Neural cell (in vitro differentiated cells): ENCODE results near the gene LDLRAD4. TPM values are rescaled to one million over a fixed set of nuclear protein-coding genes. Genes with fewer than 3 reads are reported as not detected.

Experiments used
- H2AFZ ChIP-seq: fragments of 200-600, 300-800 bp; sonication (generic), shearing (Covaris generic); 2 replicates; pipeline ENCODE4 v1.6.0; 2014; ENCODE audit warnings: low read depth, mild to moderate bottlenecking, antibody characterized with exemption, low read length, moderate library complexity
- H3F3A ChIP-seq: fragments of 200-600 bp; shearing (Covaris generic); 2 replicates; pipeline ENCODE4 v1.6.1; 2016; ENCODE audit warnings: mild to moderate bottlenecking, moderate library complexity, mixed read lengths, antibody characterized with exemption, low read length; ENCODE audit not compliant: insufficient read depth, poor library complexity, severe bottlenecking
- H3K27ac ChIP-seq: fragments of 200-600, 300-800 bp; sonication (generic), shearing (Covaris generic); 2 replicates; pipeline ENCODE4 v1.5.1; 2014; ENCODE audit warnings: mild to moderate bottlenecking, low read length, moderate library complexity
- H3K27me3 ChIP-seq: fragments of 300-800, 200-600 bp; sonication (generic), shearing (Covaris generic); 2 replicates; pipeline ENCODE4 v1.6.0; 2014; ENCODE audit warnings: mild to moderate bottlenecking, low read depth, low read length, moderate library complexity; ENCODE audit not compliant: insufficient read depth
- H3K36me3 ChIP-seq: fragments of 300-800, 200-600 bp; sonication (generic), shearing (Covaris generic); 2 replicates; pipeline ENCODE4 v1.5.1; 2014; ENCODE audit warnings: mild to moderate bottlenecking, antibody characterized with exemption, low read length, moderate library complexity; ENCODE audit not compliant: insufficient read depth
- H3K4me2 ChIP-seq: fragments of 300-800, 200-600 bp; sonication (generic), shearing (Covaris generic); 2 replicates; pipeline ENCODE4 v1.6.0; 2014; ENCODE audit warnings: mild to moderate bottlenecking, low read length
- H3K4me3 ChIP-seq: fragments of 300-800, 200-600 bp; sonication (generic), shearing (Covaris generic); 2 replicates; pipeline ENCODE4 v1.5.1; 2014; ENCODE audit warnings: mild to moderate bottlenecking, low read length, moderate library complexity
- H3K79me2 ChIP-seq: fragments of 200-600 bp; shearing (Covaris generic); replicated peaks from 2 replicates; pipeline ENCODE4 v1.6.0; 2014; ENCODE audit warnings: mild to moderate bottlenecking, low read length, moderate library complexity; ENCODE audit not compliant: insufficient read depth
- H3K9ac ChIP-seq: fragments of 300-800, 200-600 bp; sonication (generic), shearing (Covaris generic); 2 replicates; pipeline ENCODE4 v1.6.1; 2016; ENCODE audit warnings: mild to moderate bottlenecking, low read length, mixed read lengths
- H3K9me2 ChIP-seq: fragments of 200-600 bp; shearing (Covaris generic); 2 replicates; pipeline ENCODE4 v1.6.1; 2016; ENCODE audit warnings: mild to moderate bottlenecking, low read length, mixed read lengths; ENCODE audit not compliant: insufficient read depth
- H3K9me3 ChIP-seq: fragments of 200-600, 300-800 bp; sonication (generic), shearing (Covaris generic); 2 replicates; pipeline ENCODE4 v1.6.1; 2016; ENCODE audit warnings: mild to moderate bottlenecking, mixed run types, low read length, moderate library complexity, mixed read lengths
- H4K20me1 ChIP-seq: fragments of 200-600 bp; shearing (Covaris generic); 2 replicates; pipeline ENCODE4 v1.6.1; 2016; ENCODE audit warnings: mild to moderate bottlenecking, mixed run types; ENCODE audit not compliant: insufficient read depth
- EP300 ChIP-seq: fragments of 450-650 bp; conservative IDR thresholded peaks from 2 replicates; pipeline ENCODE4 v1.6.1; 2014; ENCODE audit warnings: antibody characterized with exemption, mild to moderate bottlenecking, moderate library complexity; ENCODE audit not compliant: poor library complexity, severe bottlenecking
- EZH2 ChIP-seq: fragments of 200-600, 300-800 bp; shearing (Covaris generic), sonication (generic); IDR thresholded peaks from 2 replicates; pipeline ENCODE4 v1.6.1; 2014; ENCODE audit warnings: antibody characterized with exemption, low read length, borderline replicate concordance, mild to moderate bottlenecking; ENCODE audit not compliant: insufficient read depth, poor library complexity, severe bottlenecking
- MXI1 ChIP-seq: fragments of 450-650 bp; conservative IDR thresholded peaks from 2 replicates; pipeline ENCODE4 v1.6.1; 2014; ENCODE audit warnings: antibody characterized with exemption, mild to moderate bottlenecking; ENCODE audit not compliant: poor library complexity, severe bottlenecking
- POLR2AphosphoS5 ChIP-seq: IDR thresholded peaks from 2 replicates; pipeline ENCODE4 v1.6.1; 2012
- RAD21 ChIP-seq: fragments of 450-650 bp; conservative IDR thresholded peaks from 2 replicates; pipeline ENCODE4 v1.6.1; 2014; ENCODE audit warnings: antibody characterized with exemption, mild to moderate bottlenecking, moderate library complexity
- REST ChIP-seq: IDR thresholded peaks from 2 replicates; pipeline ENCODE4 v1.6.1; 2012; ENCODE audit warnings: borderline replicate concordance
- SMC3 ChIP-seq: fragments of 450-650 bp; conservative IDR thresholded peaks from 2 replicates; pipeline ENCODE4 v1.6.1; 2014; ENCODE audit warnings: antibody characterized with exemption, mild to moderate bottlenecking, moderate library complexity; ENCODE audit not compliant: poor library complexity
- TAF1 ChIP-seq: IDR thresholded peaks from 2 replicates; pipeline ENCODE4 v1.6.1; 2012; ENCODE audit warnings: low read depth
- polyA plus RNA-seq: library from polyadenylated mRNA; depleted of rRNA; stranded (reverse); fragments of >200 nt; gene quantifications from 2 replicates; pipeline ENCODE4 v1.2.3, GENCODE V29; 2014
- TF ChIP-seq, protein P1 (sequence below): fragments of 450-650 bp; IDR thresholded peaks from 2 replicates; pipeline ENCODE4 v1.5.1; 2014; ENCODE audit warnings: antibody characterized with exemption, mild to moderate bottlenecking, moderate library complexity; ENCODE audit not compliant: poor library complexity, severe bottlenecking

LDLRAD4 gene
- polyA plus RNA-seq, 1 donor from 2014 or later: 3.7 TPM

DNA sequence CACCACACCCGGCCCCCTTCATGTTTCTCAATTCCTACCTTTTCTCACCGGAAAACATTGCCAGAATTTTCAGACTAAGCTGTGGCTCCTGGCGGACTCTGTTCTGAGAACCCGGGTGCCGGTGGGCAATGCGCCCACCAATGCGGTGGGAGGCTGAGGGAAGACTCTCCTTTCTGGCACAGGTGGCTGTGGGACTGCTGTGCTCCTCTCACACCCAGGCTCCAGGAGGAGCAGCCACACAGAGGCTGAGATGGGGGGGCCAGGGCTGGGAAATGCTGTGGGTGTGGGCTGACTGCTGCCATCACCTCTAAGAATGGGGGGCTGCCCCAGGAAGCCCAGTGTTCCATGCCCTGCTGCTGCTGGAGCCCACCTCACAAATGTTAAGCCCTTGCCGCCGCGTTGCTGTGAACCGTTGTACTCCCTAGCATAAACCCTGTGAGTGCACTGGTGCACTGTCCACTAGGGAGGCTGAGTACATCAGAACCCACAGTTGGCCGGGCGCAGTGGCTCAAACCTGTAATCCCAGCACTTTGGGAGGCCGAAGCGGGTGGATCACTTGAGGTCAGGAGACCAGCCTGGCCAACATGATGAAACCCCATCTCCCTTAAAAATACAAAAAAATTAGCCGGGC lies 152.6 kb downstream of the LDLRAD4 start:
- Histone ChIP-seq H3F3A (no peaks in the 10 kb centered on the region), H3K27me3 (no peaks in the 10 kb centered on the region), H4K20me1 (no peaks in the 10 kb centered on the region), H3K4me3 (no peak overlapping the region), H3K4me2 (no peak overlapping the region), H2AFZ (no peak overlapping the region), H3K36me3 (no peaks in the 10 kb centered on the region), H3K9ac (no peak overlapping the region), H3K79me2 (no peaks in the 10 kb centered on the region), H3K9me2 (no peaks in the 10 kb centered on the region), H3K9me3 (no peaks in the 10 kb centered on the region), H3K27ac (no peak overlapping the region)
- TF ChIP-seq TAF1: no peak
- no peak for TF ChIP-seq MXI1
- no peak for TF ChIP-seq REST
- no peak for TF ChIP-seq EP300
- no peak for TF ChIP-seq EZH2
- no peak for TF ChIP-seq RAD21
- no peak for TF ChIP-seq SMC3
- TF ChIP-seq POLR2AphosphoS5: no peak

DNA sequence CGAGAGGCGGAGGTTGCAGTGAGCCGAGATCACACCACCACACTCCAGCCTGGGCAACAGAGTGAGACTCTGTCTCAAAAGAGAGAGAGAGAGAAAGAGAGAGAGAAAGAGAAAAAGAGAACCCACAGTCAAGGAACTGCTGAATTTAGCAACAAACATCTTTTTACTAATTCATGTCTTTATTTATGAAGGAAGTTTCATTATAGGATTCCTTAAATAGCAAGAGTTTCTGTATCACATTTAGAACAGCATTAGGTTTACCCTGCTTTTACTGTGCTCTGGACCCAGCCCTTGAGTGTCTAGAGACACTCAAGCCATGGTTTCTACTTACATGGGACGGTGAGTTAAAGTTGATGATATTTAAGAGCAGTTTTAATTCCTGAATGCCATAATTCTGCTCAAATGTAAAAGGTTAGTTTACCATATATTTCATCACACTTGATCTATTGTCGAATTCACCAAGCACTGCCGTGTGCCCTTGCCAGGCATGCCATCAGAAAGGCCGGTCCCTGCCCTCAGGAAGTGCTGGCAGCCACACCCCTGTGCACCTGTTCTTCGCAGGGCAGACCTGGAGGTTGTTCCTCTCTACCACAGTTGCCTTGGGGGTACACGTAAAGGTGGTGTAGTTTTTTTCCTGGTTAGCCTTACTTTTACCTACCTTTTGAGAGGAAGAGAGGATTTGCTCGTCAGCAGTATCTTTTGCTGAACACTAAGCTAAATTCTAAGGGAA lies 153.3 kb downstream of the LDLRAD4 start:
- Histone ChIP-seq H3K9me2 (no peaks in the 10 kb centered on the region), H3F3A (no peaks in the 10 kb centered on the region), H3K27me3 (no peaks in the 10 kb centered on the region), H3K4me3 (no peak overlapping the region), H4K20me1 (no peaks in the 10 kb centered on the region), H3K9me3 (no peaks in the 10 kb centered on the region), H3K27ac (no peak overlapping the region), H3K36me3 (no peaks in the 10 kb centered on the region), H2AFZ (no peak overlapping the region), H3K9ac (no peak overlapping the region), H3K4me2 (no peak overlapping the region), H3K79me2 (no peaks in the 10 kb centered on the region)
- TF ChIP-seq EP300 (no peak), SMC3 (no peak), TAF1 (no peak), POLR2AphosphoS5 (no peak), EZH2 (no peak), RAD21 (no peak), MXI1 (no peak), REST (no peak)
- TF ChIP-seq, protein P1, sequence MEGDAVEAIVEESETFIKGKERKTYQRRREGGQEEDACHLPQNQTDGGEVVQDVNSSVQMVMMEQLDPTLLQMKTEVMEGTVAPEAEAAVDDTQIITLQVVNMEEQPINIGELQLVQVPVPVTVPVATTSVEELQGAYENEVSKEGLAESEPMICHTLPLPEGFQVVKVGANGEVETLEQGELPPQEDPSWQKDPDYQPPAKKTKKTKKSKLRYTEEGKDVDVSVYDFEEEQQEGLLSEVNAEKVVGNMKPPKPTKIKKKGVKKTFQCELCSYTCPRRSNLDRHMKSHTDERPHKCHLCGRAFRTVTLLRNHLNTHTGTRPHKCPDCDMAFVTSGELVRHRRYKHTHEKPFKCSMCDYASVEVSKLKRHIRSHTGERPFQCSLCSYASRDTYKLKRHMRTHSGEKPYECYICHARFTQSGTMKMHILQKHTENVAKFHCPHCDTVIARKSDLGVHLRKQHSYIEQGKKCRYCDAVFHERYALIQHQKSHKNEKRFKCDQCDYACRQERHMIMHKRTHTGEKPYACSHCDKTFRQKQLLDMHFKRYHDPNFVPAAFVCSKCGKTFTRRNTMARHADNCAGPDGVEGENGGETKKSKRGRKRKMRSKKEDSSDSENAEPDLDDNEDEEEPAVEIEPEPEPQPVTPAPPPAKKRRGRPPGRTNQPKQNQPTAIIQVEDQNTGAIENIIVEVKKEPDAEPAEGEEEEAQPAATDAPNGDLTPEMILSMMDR: no peak
